Trophoblast cell (in vitro differentiated cells and primary cell): ENCODE data around the gene FAM120A.

Source experiments
- DNase-seq, 2 donors: peaks; one replicate each; pipeline ENCODE4 v3.0.0-alpha.2; 2016
- H2AFZ ChIP-seq: 2 replicates; pipeline ENCODE4 v1.6.1; 2013; ENCODE audit warnings: low read length, moderate library complexity, mild to moderate bottlenecking; ENCODE audit not compliant: insufficient read depth, poor library complexity
- H2AK5ac ChIP-seq: 2 replicates; pipeline ENCODE4 v1.6.1; 2013; ENCODE audit warnings: mild to moderate bottlenecking, low read length
- H2BK120ac ChIP-seq: 2 replicates; pipeline ENCODE4 v1.6.1; 2013; ENCODE audit warnings: low read length, mild to moderate bottlenecking, moderate library complexity; ENCODE audit not compliant: insufficient read depth, poor library complexity
- H2BK12ac ChIP-seq: 2 replicates; pipeline ENCODE4 v1.6.1; 2013; ENCODE audit warnings: mild to moderate bottlenecking, low read length, moderate library complexity
- H2BK5ac ChIP-seq: 2 replicates; pipeline ENCODE4 v1.6.1; 2013; ENCODE audit warnings: low read length, low read depth, moderate library complexity, mild to moderate bottlenecking; ENCODE audit not compliant: poor library complexity
- H3K14ac ChIP-seq: 2 replicates; pipeline ENCODE4 v1.6.1; 2013; ENCODE audit warnings: mild to moderate bottlenecking, low read length
- H3K18ac ChIP-seq: 2 replicates; pipeline ENCODE4 v1.6.1; 2013; ENCODE audit warnings: mild to moderate bottlenecking, low read length
- H3K23ac ChIP-seq: 2 replicates; pipeline ENCODE4 v1.6.1; 2013; ENCODE audit warnings: low read length
- H3K27ac ChIP-seq: 2 replicates; pipeline ENCODE4 v1.5.1; 2013; ENCODE audit warnings: low read depth, mild to moderate bottlenecking, inconsistent platforms, low read length, moderate library complexity
- H3K27me3 ChIP-seq: 2 replicates; pipeline ENCODE4 v1.6.1; 2013; ENCODE audit warnings: inconsistent platforms, mild to moderate bottlenecking, low read length, moderate library complexity; ENCODE audit not compliant: insufficient read depth
- H3K36me3 ChIP-seq, 2 experiments: 1 replicate in 1 of 2; 2 replicates in 1 of 2; pipeline ENCODE4 v1.6.1; 2013; ENCODE audit warnings: low read length in 2 of 2, mild to moderate bottlenecking in 2 of 2, moderate library complexity in 1 of 2; ENCODE audit not compliant: insufficient read depth in 2 of 2, control insufficient read depth in 1 of 2
- H3K4ac ChIP-seq: 2 replicates; pipeline ENCODE4 v1.6.1; 2013; ENCODE audit warnings: low read depth, mild to moderate bottlenecking, low read length, moderate library complexity
- H3K4me1 ChIP-seq, 2 experiments: 1 replicate in 1 of 2; 2 replicates in 1 of 2; pipeline ENCODE4 v1.6.1; 2013; ENCODE audit warnings: low read length in 2 of 2, mild to moderate bottlenecking in 2 of 2, moderate library complexity in 1 of 2; ENCODE audit not compliant: insufficient read depth in 2 of 2, control insufficient read depth in 1 of 2
- H3K4me2 ChIP-seq: 2 replicates; pipeline ENCODE4 v1.6.1; 2013; ENCODE audit warnings: inconsistent platforms, mild to moderate bottlenecking, low read length, moderate library complexity
- H3K4me3 ChIP-seq: 2 replicates; pipeline ENCODE4 v1.5.1; 2013; ENCODE audit warnings: mild to moderate bottlenecking, low read depth, low read length, inconsistent platforms
- H3K79me1 ChIP-seq: one replicate; pipeline ENCODE4 v1.6.1; 2013; ENCODE audit warnings: low read length
- H3K79me2 ChIP-seq: 2 replicates; pipeline ENCODE4 v1.6.1; 2013; ENCODE audit warnings: low read length, mild to moderate bottlenecking; ENCODE audit not compliant: control insufficient read depth, insufficient read depth, poor library complexity
- H3K9ac ChIP-seq: 2 replicates; pipeline ENCODE4 v1.6.1; 2013; ENCODE audit warnings: mild to moderate bottlenecking, low read length
- H3K9me3 ChIP-seq: 2 replicates; pipeline ENCODE4 v1.6.1; 2013; ENCODE audit warnings: low read depth, mild to moderate bottlenecking, control low read depth, inconsistent platforms, low read length; ENCODE audit not compliant: insufficient read depth
- H4K12ac ChIP-seq: 2 replicates; pipeline ENCODE4 v1.6.1; 2013; ENCODE audit warnings: low read depth, mild to moderate bottlenecking, low read length, moderate library complexity
- H4K8ac ChIP-seq: 2 replicates; pipeline ENCODE4 v1.6.1; 2013; ENCODE audit warnings: low read depth, mild to moderate bottlenecking, low read length, moderate library complexity
- H4K91ac ChIP-seq: one replicate; pipeline ENCODE4 v1.6.1; 2013; ENCODE audit warnings: low read depth, mild to moderate bottlenecking, low read length, moderate library complexity
- WGBS: extraction: QIAGEN DNeasy Blood & Tissue Kit; methylation state at CpG from one replicate; pipeline ENCODE4 v1.1.7; 2013; ENCODE audit warnings: missing lambda C conversion rate; ENCODE audit not compliant: insufficient read length, insufficient coverage; ENCODE audit errors: extremely low coverage; 5-methylcytosine and 5-hydroxymethylcytosine counted together

The FAM120A gene

DNA sequence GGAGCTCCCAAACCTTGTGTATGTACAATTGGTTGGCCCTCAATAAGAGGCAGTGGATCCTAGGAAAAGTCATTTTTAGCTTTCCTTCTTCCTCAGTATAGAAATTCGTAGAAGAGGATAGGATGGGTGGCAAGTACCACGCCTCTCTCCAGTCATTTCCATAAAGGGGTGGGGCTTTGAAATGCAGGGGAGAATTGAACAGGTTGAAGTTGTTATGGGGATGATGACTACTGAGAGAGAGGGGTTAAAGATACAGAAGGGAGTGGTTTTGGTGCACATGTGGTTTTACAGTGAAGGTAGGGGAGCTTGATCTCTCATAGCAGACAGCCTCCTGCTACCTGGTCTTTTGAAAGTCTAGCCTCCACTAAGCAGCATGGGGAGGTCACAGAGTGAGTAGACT is 56.3 kb downstream of the FAM120A start:
- Histone ChIP-seq H3K79me1 (no peaks in the 10 kb centered on the region), H4K8ac (no peak overlapping the region), H3K4me3 (no peak overlapping the region), H3K18ac (no peak overlapping the region), H3K4me2 (no peak overlapping the region), H3K36me3 (peaks cover 3 to 4% of the 10 kb centered on the region in 2 experiments), H2AFZ (no peak overlapping the region), H3K23ac (no peak overlapping the region), H2BK120ac (no peak overlapping the region), H2AK5ac (no peak overlapping the region), H3K27ac (no peak overlapping the region), H4K12ac (no peak overlapping the region), H3K14ac (no peak overlapping the region), H2BK12ac (no peak overlapping the region), H3K27me3 (no peaks in the 10 kb centered on the region), H3K79me2 (peaks cover 2% of the 10 kb centered on the region), H2BK5ac (no peak overlapping the region), H3K9ac (no peak overlapping the region), H3K4ac (no peak overlapping the region), H3K9me3 (no peaks in the 10 kb centered on the region), H3K4me1 (peaks cover 3 to 4% of the 10 kb centered on the region in 2 experiments), H4K91ac (no peak overlapping the region)
- no CpG with 5 or more reads among the region's 2 CpGs for WGBS
- no peak for DNase-seq

DNA sequence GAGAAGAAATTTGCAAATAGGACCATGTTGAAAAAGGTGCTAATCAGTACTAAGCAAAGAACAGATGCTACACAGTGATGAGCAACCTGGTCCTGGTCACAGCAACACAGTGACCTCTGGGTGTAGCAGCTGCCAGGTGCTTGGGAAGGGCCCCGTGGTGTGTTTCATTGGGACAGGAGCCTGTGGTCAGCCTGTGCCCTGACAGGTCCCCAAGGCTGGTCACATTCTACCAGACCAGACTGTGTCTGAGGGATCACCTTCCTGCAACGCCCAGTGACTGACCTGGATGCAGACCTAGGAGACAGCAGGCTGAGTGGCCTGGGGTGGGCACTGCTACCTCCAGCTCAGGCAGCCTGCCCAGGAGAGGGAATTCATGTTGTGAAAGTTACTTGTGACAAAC is 56.7 kb downstream of the FAM120A start:
- no peak overlapping the region for H3K23ac ChIP-seq
- H3K36me3 ChIP-seq = peaks cover 4% of the 10 kb centered on the region in 2 experiments
- H2BK12ac ChIP-seq = no peak overlapping the region
- no peak overlapping the region for H3K27ac ChIP-seq
- H4K12ac ChIP-seq = no peak overlapping the region
- H4K8ac ChIP-seq = no peak overlapping the region
- peaks cover 2% of the 10 kb centered on the region for H3K79me2 ChIP-seq
- H3K9me3 ChIP-seq = no peaks in the 10 kb centered on the region
- H3K14ac ChIP-seq = no peak overlapping the region
- H2AFZ ChIP-seq = no peak overlapping the region
- H3K4me1 ChIP-seq = peaks cover 3 to 4% of the 10 kb centered on the region in 2 experiments
- H4K91ac ChIP-seq = no peak overlapping the region
- no peaks in the 10 kb centered on the region for H3K79me1 ChIP-seq
- DNase-seq = no peak
- no peak overlapping the region for H2AK5ac ChIP-seq
- no peak overlapping the region for H3K4me3 ChIP-seq
- no peak overlapping the region for H3K4ac ChIP-seq
- H2BK120ac ChIP-seq = no peak overlapping the region
- H2BK5ac ChIP-seq = no peak overlapping the region
- H3K4me2 ChIP-seq = no peak overlapping the region
- no peaks in the 10 kb centered on the region for H3K27me3 ChIP-seq
- H3K9ac ChIP-seq = no peak overlapping the region
- H3K18ac ChIP-seq = no peak overlapping the region
- WGBS = no CpG with 5 or more reads among the region's 2 CpGs

DNA sequence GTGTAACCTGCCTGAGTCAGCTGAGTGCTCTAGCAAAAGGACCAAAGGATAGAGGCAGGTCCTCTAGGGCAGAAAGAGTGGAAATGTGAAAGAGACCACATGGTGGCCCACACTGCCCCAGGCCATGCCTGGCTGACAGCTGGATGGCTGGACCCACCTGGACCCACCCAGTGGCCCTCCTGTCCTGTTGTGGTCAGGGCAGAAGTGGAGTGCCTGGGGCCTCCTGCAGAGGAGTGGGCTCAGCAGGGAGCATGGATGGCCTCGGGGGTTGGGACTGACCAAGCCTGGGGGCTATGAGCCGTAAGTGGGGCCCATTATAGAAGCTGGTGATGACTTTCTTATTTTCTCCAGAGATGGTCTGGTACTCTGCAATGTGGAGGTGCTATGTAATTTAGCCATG is 57.6 kb downstream of the FAM120A start:
- Histone ChIP-seq H3K79me2 (peaks cover 2% of the 10 kb centered on the region), H2AK5ac (no peak overlapping the region), H2AFZ (no peak overlapping the region), H3K14ac (no peak overlapping the region), H3K4me2 (no peak overlapping the region), H2BK120ac (no peak overlapping the region), H2BK12ac (no peak overlapping the region), H3K27me3 (no peaks in the 10 kb centered on the region), H3K18ac (no peak overlapping the region), H3K4me3 (no peak overlapping the region), H3K9me3 (no peaks in the 10 kb centered on the region), H3K36me3 (peaks cover under 1 to 4% of the 10 kb centered on the region in 2 experiments), H4K12ac (no peak overlapping the region), H3K4me1 (peaks cover 3 to 4% of the 10 kb centered on the region in 2 experiments), H4K8ac (no peak overlapping the region), H3K23ac (no peak overlapping the region), H3K4ac (peak overlapping the region; percentile 15), H2BK5ac (no peak overlapping the region), H4K91ac (no peak overlapping the region), H3K9ac (no peak overlapping the region), H3K79me1 (no peaks in the 10 kb centered on the region), H3K27ac (no peak overlapping the region)
- DNase-seq = no peak
- no CpG with 5 or more reads among the region's 2 CpGs for WGBS

- no peak overlapping the region for H2BK120ac ChIP-seq
- no peak overlapping the region for H3K23ac ChIP-seq
- H3K9me3 ChIP-seq = no peaks in the 10 kb centered on the region
- no peaks in the 10 kb centered on the region for H3K79me1 ChIP-seq
- H2BK12ac ChIP-seq = no peak overlapping the region
- no peak overlapping the region for H4K91ac ChIP-seq
- no peak overlapping the region for H3K9ac ChIP-seq
- no peak overlapping the region for H2AK5ac ChIP-seq
- H3K27ac ChIP-seq = no peak overlapping the region
- no peak overlapping the region for H4K12ac ChIP-seq
- no peak overlapping the region for H3K14ac ChIP-seq
- WGBS = no CpG with 5 or more reads among the region's 7 CpGs
- DNase-seq = peak; percentile 44
- no peak overlapping the region for H4K8ac ChIP-seq
- H3K4me2 ChIP-seq = no peak overlapping the region
- H3K4me1 ChIP-seq = peaks cover 3 to 4% of the 10 kb centered on the region in 2 experiments
- H3K36me3 ChIP-seq = peaks cover 0 to 4% of the 10 kb centered on the region in 2 experiments
- no peak overlapping the region for H2AFZ ChIP-seq
- H3K4me3 ChIP-seq = no peak overlapping the region
- no peak overlapping the region for H3K4ac ChIP-seq
- H3K18ac ChIP-seq = no peak overlapping the region
- H2BK5ac ChIP-seq = no peak overlapping the region
- H3K27me3 ChIP-seq = no peaks in the 10 kb centered on the region
- H3K79me2 ChIP-seq = peaks cover 2% of the 10 kb centered on the region
These were observed 58.6 kb downstream of the FAM120A start for GRCh38 chr9:93510041-93510440.
